GM18499 (cell line): ENCODE results near the gene SLC10A1.
A peak's percentile ranks its signal among the peaks of the same experiment; 100 is the strongest.
"Not testable (repeated sequence)": the region's sequence is repeated elsewhere in the genome, so short reads cannot be mapped to it uniquely, and the experiment has no call there.

Source experiments
- ATAC-seq: cut with Tn5 transposase; IDR thresholded peaks from one replicate; pipeline ENCODE4 v1.9.1; 2021; ENCODE audit warnings: moderate number of reproducible peaks; ENCODE audit not compliant: insufficient read depth, unreplicated experiment

SLC10A1 gene

DNA sequence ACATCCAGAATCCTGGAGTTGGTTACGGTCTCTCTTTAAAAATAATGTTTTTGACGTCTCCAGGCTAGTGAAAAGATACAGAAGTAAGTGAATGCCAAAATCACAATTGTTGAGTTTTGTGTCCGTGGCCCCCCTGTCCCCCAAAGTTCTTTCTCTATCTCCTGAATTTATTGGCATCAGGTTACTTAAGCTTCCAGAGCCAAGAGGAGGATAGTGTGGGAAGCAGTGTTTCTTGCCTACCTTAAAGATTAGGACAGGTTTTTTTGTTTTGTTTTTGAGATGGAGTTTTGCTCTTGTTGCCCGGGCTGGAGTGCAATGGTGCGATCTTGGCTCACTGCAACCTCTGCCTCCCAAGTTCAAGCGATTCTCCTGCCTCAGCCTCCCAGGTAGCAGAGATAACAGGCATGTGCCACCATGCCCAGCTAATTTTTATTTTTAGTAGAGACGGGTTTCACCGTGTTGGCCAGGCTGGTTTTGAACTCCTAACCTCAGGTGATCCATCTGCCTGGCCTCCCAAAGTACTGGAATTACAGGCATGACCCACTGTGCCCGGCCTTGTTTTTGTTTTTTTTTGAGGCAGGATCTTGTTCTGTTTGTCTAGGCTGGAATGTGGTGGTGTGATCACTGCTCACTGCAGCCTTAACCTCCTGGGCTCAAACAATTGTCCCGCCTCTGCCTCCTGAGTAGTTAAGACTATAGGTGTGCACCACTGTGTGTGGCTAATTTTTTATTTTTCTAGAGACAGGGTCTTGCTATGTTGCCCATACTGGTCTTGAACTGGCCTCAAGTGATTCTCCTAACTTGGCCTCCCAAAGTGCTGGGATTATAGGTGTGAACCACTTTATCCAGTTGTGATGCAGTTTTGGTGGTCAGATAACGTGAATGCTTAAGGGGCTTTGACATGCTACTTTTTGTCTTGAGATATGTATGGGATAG, 24.7 kb downstream of the SLC10A1 start:
- ATAC-seq, result no peak

DNA sequence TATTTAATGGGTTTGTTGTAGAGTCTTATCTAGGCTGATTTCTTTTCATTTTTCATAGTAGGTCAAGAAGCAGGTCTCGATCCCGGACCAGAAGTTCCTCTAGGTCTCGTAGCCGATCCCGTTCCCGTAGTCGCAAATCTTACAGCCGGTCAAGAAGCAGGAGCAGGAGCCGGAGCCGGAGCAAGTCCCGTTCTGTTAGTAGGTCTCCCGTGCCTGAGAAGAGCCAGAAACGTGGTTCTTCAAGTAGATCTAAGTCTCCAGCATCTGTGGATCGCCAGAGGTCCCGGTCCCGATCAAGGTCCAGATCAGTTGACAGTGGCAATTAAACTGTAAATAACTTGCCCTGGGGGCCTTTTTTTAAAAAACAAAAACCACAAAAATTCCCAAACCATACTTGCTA, 25.9 kb downstream of the SLC10A1 start:
- ATAC-seq, result no peak

DNA sequence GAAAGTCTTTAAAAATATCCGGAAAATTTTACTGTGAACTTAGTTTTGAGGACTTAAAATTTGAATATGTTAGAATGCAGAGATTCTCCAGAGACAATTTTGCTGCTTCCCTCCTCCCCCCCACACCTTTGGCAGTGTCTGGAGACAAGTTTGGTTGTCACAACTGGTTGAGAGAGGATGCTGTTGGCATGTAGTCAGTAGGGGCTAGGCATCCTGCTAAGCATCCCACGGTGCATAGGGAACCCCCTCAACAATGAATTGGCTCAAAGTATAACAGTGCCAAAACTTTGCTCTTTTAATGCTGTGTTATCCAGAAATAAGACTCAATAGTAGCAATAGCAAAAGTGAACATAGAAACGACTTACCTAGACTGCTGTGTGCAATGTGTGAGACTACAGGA, 26.5 kb downstream of the SLC10A1 start:
- ATAC-seq, result no peak

DNA sequence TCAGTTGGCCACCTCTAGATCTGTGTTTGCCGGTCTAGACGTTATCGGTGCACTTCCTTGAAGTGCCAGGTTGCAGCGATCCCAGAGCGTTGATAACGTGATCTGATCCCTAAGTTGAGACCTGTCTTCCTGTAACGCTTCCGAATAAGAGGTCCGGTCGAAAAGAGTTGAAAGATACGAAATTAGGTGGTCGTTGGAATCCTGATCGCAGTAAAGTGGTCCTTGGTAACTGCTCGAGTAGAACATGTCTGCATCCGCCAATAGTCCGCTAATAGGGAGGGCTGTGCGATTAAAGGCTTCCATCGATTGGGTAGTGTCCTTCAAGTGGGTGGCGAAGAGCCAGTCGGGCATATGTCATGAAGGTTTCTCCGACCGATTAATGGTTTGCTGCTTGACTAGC, 27.4 kb downstream of the SLC10A1 start:
- no peak for ATAC-seq

DNA sequence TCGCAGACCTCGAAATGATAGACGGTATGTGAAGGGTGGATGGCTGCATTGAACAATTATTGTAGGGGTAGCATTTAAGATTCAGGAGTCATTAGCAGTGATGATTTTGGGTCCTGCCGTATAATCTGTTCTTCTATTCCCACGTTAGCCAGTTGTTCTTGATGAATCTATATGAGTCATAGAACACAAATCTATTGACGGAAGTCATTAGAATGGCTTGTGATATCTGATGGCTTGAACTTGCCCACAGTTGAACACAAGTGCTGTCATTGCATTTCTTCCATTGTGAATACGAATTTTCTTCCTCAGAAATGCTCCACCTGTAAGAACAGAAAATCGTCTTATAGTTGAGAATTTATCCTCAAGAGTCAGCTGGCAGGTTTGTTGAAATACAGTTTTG, 28.2 kb downstream of the SLC10A1 start:
- no peak for ATAC-seq

DNA sequence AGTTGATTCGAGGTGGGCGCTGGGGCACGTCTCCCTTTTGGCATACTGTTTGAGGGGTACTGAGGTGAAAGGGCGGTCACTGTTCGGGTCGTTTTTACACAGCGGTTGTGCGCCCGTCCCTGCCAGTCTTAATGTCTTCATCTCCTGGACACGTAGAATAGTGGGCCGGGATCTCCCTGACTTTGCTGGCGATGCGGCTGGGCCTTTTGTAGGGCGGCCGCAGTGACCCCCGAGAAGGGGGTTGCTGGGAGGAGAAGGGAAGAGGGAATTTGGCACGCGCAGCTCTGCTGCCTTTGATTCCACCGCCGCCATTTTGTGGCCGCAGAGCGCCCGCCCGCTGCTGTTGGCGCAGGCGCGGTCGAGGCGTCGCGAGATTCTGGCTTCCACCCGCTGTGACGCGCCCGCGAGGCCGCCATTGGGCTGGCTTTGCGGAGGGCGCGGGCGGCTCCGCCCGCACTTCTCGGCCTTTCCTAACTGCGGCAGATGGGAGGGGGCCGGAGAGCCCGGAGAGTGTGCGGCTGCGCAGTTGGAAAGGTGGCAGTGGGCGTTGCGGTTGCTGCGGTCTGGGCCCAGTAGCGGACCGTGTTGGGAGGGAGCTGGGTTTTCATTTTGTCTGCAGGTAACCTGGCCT, 29.6 kb downstream of the SLC10A1 start:
- no peak for ATAC-seq

DNA sequence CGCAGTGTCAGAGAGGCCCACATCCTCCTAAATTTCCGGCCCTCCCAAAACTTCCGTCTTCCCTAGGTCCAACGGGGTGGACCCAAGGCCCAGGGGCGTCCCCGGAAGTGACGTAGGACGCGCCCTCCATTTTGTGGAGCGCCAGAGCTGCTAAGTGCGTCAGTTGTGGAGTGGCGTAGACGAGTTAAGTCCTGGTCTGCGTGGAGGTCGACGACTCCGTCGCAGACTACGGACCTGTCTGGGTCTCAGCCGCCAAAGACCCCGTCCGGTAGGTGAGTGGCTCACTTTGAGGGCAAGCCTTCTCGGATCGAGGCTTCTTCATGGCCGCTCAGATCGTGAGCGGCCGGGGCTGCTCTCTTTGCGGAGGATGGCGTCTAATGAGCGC, 30.1 kb downstream of the SLC10A1 start, which contains the start of gene SRSF5:
SRSF5 (plus strand) TSS at position 159 of the 385 bp plus-strand sequence. CDS start 1,015 bp downstream, outside the sequence.
- ATAC-seq, result peak; percentile 48

DNA sequence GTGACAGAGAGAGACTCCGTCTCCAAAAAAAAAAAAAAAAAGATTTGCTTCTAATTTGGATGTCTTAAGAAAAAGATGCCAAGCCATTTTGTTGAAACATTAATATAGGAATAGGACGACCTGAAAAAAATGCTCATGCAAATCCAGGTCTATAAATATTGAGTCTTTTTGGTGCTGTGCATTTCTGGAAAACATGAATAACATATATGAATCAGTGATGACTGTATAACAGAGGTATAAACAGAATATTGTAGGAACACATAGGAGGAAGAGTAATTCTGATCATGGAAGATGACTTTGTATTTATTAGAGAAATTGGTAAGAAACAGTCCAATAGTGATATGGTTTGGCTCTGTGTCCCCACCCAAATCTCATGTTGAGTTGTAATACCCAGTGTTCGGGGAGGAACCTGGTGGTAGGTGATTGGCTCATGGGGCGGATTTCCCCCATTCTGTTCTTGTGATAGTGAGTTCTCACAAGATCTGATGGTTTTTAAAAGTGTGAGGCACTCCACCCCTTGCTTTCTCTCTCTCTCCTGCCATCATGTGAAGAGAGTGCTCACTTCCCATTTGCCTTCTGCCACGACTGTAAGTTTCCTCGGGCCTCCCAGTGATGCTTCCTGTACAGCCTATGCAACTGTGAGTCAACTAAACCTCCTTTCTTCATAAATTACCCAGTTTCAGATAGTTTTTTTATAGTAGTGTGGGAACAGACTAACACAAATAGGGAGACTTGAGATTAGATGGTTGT, 33.1 kb downstream of the SLC10A1 start:
- no peak for ATAC-seq

DNA sequence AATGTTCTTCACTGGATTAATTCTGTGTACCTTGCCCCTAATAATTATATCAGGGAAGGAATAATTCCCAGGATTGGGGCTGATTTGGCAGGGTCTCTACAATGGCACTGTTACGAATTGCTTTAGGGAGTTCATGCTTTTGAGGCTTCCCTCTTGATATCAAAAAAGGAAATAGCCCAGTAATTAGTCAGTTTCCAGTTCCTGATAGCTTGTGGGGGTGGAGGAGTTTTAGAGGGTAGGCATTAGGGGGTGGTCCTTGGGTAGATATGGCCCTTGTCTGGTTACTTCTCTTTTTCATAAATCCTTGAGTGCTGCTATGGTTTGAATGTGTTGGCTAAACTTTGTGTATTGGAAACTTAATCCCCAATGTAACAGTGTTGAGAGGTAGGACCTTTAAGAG, 36.2 kb downstream of the SLC10A1 start:
- no peak for ATAC-seq

DNA sequence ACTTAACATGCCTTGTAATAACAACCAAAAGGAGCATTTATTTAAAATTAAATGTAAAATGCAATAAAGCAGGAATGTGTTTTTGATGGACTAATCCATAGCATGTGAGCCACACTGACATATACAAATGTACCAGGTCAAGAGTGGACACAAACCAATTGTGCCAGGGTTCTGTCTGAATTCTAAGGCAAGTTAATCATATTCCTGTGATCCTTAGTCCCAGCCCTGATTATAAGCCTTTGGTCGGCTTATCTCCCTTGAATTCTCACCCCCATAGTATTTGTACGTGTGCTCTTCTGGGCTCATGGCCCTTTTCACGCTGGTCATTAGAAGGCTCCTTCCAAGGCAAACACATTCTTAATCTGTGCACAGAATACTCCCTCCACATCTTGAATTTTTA, 40.7 kb downstream of the SLC10A1 start:
- ATAC-seq, result no peak

DNA sequence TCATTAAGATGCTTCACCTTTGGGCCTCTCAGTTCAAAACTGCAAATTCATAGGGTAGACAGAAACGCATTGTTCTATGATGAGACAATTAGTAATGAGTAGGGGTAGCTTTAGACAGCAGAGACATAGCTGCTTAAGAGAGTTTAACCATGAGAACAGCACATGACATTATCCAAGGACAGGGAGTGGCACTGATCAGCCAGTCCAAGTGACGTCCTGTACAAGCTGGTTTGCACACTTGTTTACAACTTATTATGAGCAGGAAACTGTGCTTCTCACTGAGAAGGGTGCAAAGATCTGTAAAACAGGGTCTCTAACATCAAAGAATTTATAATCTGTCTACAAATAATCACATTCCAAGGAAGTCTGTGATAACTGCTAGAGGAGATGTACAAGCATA, 41.3 kb downstream of the SLC10A1 start:
- no peak for ATAC-seq

DNA sequence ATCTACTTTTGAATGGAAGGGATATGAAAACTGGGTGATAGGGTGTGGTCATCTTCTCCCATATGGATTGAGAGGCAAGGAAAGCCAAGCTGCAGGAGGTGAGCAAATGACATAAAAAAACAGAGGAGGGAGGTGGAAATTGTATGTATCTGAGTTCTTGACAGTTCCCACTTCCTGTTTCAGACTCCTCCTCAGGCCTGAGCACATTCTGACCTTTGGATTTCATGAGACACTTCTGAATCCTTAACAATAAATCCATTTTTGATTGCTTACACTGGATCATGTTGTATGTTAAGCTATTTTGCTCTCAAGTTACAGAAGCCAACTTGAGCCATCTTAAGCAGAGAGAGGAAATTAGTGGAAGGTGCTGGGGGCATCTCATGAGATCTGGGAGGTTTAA, 41.7 kb downstream of the SLC10A1 start:
- no peak for ATAC-seq

DNA sequence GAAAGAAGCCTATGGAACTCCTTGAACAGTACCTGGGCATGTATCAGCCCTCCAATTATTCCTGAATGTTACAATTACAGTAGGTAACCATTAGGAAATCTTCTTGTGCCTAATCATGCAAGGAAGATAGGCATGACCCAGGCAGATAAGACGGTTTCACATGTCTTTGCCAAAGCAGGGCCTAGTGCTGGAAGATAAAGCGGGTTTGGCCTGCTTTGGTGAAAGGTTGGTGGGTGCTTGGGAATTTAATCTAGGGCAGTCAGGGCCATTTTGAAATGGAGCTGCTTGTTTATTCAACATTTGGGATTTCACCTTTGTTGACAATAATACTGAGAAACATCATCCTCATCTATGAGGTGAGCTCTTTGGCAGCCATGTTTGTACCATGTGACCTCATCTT, 42.6 kb downstream of the SLC10A1 start:
- ATAC-seq, result no peak

DNA sequence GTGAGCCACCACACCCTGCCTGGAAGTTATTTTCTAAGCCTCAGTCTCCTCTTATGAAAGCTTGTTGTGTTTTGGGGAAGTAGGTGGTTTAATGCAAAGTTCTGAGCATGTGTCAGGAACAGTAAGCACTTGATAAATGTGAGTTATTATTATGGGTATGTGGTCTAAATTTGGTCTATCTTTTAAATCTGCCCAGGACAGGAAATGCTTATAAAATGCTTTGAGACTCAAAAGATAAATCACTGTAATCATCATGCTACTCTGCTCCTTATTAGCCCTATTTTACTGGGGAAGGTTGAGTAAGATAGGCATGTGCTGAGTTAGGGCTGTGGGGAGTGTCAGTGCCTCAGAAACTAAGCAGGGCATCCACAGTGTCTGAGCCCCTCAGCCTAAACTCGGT, 43.2 kb downstream of the SLC10A1 start:
- ATAC-seq, result no peak

DNA sequence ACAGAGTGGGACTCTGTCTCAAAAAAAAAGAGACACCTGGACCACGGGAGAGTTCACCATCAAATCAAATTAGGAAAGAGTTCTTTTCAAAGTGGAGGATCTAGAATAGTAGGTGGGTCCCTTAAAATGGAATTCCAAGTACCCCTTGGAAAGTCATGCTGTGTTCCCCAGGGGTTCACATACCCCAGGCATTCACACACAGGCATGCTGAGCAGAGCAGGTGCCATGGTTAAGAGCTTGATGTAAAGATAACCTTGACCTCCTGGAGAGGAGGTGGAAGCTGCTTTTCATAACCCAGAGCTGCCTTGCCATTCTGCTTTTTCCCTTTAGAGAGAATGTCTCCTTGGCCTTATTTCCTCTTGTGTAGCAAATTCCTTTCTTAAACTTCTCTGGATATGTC, 44.3 kb downstream of the SLC10A1 start:
- ATAC-seq, result no peak

DNA sequence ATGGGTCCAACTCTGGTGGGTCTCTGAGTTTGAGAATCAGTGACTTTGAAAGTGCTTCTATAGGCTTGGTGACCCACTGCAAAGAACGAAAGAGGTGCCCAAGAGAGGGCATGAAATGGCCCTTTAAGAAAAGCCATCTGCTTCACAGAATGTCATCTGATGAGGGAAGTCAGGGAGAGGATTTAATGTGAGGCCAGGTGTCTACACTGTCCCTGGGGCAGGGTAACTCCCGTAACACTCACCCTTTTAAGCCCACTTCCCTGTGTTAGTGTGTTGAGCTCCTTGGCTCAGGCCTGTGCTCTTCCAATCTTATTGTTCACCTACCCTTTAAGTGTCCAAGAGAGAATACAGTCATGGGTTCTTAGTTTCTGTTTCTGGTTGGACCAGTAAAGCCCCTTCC, 46.5 kb downstream of the SLC10A1 start:
- no peak for ATAC-seq

DNA sequence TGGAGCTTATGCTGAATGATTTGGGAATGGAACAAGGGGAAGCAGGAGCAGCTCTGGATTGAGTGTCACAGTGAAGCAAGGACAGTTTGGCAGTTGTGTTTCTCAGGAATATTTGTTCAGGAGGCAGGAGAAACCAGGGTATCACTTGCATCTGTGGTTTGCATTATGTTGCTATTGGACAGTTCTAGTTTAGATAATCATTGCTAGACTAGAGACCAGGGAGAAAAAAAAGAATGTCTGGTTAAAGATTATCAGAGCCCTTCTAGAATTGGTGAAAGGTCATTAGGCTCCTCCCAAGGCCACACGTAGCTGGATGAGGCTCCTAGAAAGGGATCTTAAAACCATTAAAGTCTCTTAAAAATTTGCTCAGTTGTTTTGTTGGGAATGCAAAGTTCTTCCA, 47.1 kb downstream of the SLC10A1 start:
- ATAC-seq, result no peak

DNA sequence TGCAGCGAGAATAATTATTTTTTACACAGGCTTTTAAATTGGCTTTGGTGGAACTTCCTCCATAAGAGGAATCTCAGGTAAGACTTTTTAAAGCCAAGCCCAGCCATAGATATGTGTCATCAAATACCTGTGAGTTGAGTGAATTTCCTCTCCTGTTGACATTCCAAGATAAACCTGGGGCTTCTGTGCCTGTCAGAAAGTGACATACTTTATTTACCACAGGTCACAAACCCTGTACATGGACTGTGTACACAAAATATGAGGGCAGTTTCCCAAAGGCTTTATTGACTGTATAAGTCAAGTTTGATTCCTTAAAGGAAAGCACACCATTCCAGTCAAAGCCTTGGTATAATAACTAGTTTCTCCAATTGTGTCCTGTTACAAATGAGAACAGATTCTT, 56.0 kb downstream of the SLC10A1 start:
- ATAC-seq, result no peak

DNA sequence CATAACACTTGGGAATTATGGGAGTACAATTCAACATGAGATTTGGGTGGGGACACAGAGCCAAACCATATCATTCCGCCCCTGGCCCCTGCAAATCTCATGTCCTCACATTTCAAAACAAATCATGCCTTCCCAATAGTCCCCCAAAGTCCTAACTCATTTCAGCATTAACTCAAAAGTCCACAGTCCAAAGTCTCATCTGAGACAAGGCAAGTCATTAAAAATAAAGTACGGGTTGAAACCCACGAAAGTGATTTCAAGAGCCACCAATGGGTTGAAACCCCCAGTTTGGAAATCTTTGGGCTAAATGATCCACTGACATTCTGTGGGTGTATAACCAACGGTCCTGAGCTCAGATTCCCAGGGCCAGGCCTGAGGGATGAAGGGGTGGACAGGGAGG, 60.6 kb downstream of the SLC10A1 start:
- ATAC-seq, result not testable (repeated sequence)

DNA sequence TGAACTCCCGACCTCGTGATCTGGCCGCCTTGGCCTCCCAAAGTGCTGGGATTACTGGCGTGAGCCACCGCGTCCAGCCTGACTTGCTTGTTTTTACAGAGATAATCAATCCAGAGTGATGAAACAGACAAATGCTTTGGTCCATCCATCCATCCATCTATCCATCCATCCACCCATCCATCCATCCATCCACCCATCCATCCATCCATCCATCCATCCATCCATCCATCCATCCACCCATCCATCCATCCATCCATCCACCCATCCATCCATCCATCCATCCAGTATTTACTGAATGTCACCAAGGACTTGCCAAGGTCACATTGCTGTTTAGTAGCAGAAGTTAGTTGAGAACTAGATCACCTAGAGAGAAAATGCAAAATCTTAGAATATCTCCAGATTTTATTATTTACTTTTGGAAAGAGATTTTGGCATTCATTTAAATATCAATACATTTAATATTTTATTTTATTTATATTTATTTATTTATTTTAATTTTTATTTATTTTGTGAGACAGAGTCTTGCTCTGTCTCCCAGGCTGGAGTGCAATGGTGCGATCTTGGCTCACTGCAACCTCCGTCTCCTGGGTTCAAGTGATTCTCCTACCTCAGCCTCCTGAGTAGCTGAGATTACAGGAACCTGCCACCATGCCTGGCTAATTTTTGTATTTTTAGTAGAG, 65.0 kb downstream of the SLC10A1 start:
- ATAC-seq, result not testable (repeated sequence)
